Dendritic cell treated with granulocyte-macrophage colony-stimulating factor and Interleukin-4, amounts not matched to agents 40 ng/mL and 50 ng/mL, for 4 days (primary cell): ENCODE measurements around the gene TRAF3IP3.
"Not testable (repeated sequence)": the region's sequence is repeated elsewhere in the genome, so short reads cannot be mapped to it uniquely, and the experiment has no call there.

Experiments used
- H3K27ac Mint-ChIP-seq: one replicate; pipeline ENCODE4 v1.8.0; 2022; ENCODE audit warnings: mild to moderate bottlenecking, mixed read lengths
- H3K27me3 Mint-ChIP-seq: one replicate; pipeline ENCODE4 v1.8.0; 2022; ENCODE audit warnings: mild to moderate bottlenecking, mixed read lengths
- H3K36me3 Mint-ChIP-seq: one replicate; pipeline ENCODE4 v1.8.0; 2022; ENCODE audit warnings: low read depth, mixed read lengths
- H3K4me1 Mint-ChIP-seq: one replicate; pipeline ENCODE4 v1.8.0; 2022; ENCODE audit warnings: low read depth, mixed read lengths
- H3K4me3 Mint-ChIP-seq: one replicate; pipeline ENCODE4 v1.8.0; 2022; ENCODE audit warnings: mild to moderate bottlenecking, moderate library complexity, mixed read lengths
- H3K9me3 Mint-ChIP-seq: one replicate; pipeline ENCODE4 v1.8.0; 2022; ENCODE audit warnings: mixed read lengths
- intact Hi-C: fragments of 100-400 bp; cut with micrococcal nuclease; formaldehyde crosslinking; loops from one replicate; pipeline ENCODE4 v1.15.0; 2022

TRAF3IP3 gene

DNA sequence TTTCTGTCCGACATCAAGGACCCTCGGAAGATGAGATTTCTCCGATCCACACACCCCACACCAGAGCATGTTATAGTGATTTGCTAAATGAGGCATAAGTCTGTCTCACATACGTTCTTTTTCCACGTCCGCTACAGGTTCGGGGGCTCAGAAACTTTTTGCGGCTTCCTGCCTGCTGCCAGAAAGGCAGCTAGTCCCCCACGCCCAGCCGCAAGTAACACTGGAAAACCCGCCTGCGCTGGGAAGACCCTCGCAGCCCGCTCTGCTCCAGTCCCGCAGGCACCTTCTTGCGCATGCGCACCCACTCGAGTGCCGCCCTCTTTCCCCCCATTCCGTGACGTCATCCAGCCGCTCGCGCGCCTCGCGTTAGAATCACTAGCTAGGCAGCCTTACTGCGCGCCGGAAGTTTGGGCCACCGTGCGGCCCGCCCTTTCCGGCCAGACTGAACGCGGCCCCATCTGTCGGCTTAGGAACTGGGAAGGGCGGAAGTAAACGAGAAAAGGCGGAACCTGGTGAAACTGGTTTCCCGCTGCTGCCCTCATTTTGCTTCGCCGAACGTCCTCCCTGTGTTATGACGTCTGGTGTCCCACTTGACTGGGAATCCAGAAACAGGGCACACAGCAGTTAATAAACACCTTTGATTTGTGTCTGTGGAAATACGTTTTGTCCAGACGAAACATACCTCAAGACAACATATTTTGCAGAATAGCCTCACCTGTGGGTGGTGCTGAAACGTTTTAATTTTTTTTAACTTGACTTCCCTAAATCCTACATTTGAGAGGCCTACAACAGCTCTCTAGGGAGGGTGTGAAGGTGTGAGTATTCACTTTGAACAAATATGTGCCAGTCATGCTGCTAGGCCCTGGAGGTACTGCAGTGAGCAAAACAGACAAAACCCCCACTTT, 28.7 kb downstream of the TRAF3IP3 start, which contains the start of gene C1orf74:
TSS of gene C1orf74 (minus strand) at position 295 of the 905 bp plus-strand sequence. CDS start 925 bp downstream, outside the sequence.
- H3K9me3 Mint-ChIP-seq: no peaks in the 10 kb centered on the region
- peaks cover 27% of the 10 kb centered on the region for H3K36me3 Mint-ChIP-seq
- peaks cover 15% of the 10 kb centered on the region for H3K27me3 Mint-ChIP-seq
- peak within 1 kb of the TSS; percentile 96 for H3K27ac Mint-ChIP-seq
- intact Hi-C loops: loop anchor here (1.0 to 2.0 kb wide), 2 partner anchors 14 to 42 kb away; partner anchors contain the start of gene UTP25
- peaks cover 19% of the 10 kb centered on the region for H3K4me1 Mint-ChIP-seq
- H3K4me3 Mint-ChIP-seq: peak within 1 kb of the TSS; percentile 97

DNA sequence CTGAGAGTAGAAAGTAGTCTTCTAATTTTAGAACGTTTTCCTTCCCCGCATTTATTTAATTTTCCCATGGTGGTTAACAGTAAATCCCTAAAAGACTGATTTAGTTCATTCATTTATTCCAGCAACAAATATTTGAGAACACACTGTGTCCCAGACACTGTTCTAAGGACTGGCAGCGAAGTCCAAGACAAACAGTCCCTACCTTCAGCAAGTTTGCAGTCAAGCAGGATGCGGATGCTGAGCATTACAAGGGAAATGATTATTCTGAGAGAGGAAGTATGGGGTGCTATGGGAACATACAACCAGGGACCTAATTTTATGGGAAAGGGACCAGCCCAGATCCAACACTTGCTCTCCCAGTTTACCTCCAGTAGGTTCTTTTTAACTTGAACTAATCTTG, 29.7 kb downstream of the TRAF3IP3 start:
- H3K4me1 Mint-ChIP-seq: peaks cover 19% of the 10 kb centered on the region
- intact Hi-C loops: loop anchor here (2.0 kb wide), 1 partner anchor 41 kb away; the partner anchor contains the start of gene UTP25
- no peak overlapping the region for H3K4me3 Mint-ChIP-seq

DNA sequence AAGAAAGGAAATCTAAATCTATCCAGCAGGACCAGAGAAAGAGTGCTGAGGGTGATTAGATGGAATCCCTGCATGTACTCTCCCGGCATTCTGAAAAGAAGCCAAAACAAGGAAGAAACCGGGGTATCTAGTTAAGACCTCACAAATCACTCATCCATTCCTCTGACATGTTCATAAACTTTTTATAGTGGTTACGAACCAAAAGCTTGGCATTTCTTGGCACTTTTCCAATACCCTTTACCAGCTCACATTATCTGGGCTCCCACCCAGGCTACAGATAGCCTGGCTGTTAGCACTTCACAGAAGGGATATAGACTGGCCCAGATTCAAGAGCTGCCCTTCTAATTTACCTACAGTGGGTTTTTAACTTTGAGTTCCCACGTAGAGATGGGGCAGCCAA, 30.3 kb downstream of the TRAF3IP3 start:
- intact Hi-C loops: no loop called here
- Mint-ChIP-seq H3K27ac (peak overlapping the region; percentile 55), H3K4me1 (peaks cover 19% of the 10 kb centered on the region), H3K27me3 (peaks cover 27% of the 10 kb centered on the region), H3K36me3 (peaks cover 13% of the 10 kb centered on the region), H3K9me3 (no peaks in the 10 kb centered on the region), H3K4me3 (no peak overlapping the region)

More for the DNA sequence above, 29.7 kb downstream of the TRAF3IP3 start:
- peak overlapping the region; percentile 96 for H3K27ac Mint-ChIP-seq
- no peaks in the 10 kb centered on the region for H3K9me3 Mint-ChIP-seq
- peaks cover 21% of the 10 kb centered on the region for H3K27me3 Mint-ChIP-seq
- peaks cover 16% of the 10 kb centered on the region for H3K36me3 Mint-ChIP-seq

DNA sequence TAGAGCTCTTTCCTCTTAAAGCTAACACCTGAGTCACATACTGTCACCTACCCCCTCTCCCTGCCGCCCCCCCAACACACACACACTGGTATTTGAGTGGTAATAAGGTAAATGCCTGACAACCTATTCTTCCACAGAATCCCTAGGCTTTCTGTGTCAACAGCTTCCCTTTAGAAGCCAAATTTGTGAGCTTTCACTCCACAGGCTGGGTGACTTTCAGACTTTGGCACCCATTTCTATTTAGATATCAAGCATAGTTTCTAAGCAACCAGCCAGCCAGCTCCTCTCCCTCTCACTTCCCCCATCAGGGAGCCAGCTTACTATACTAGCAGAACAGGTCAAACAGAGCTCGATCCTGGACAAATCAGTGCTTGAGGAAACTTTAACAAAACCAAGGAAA, 31.7 kb downstream of the TRAF3IP3 start:
- peaks cover 19% of the 10 kb centered on the region for H3K4me1 Mint-ChIP-seq
- H3K9me3 Mint-ChIP-seq: no peaks in the 10 kb centered on the region
- peaks cover 37% of the 10 kb centered on the region for H3K27me3 Mint-ChIP-seq
- H3K4me3 Mint-ChIP-seq: no peak overlapping the region
- peaks cover 7% of the 10 kb centered on the region for H3K36me3 Mint-ChIP-seq
- H3K27ac Mint-ChIP-seq: no peak overlapping the region
- intact Hi-C loops: no loop called here

DNA sequence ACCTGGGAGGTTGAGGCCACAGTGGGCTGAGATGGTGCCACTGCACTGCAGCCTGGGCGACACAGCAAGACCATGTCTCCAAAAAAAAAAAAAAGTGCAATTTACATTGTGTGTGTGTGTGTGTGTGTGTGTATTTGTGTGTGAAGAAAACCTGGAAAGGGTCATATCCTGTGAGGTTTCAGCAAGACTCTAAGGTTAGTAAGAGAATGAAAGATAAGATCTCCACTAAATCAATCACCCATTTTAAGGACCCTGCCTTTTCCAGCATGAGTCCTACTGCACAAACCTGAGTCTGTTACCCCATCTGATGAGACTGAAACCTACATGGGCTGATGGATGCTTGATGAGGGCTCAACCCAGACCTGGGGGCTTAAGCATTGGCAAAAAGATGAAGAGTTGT, 33.4 kb downstream of the TRAF3IP3 start:
- H3K36me3 Mint-ChIP-seq: peaks cover 4% of the 10 kb centered on the region
- no peak overlapping the region for H3K27ac Mint-ChIP-seq
- no peaks in the 10 kb centered on the region for H3K9me3 Mint-ChIP-seq
- H3K4me3 Mint-ChIP-seq: no peak overlapping the region
- peaks cover 7% of the 10 kb centered on the region for H3K4me1 Mint-ChIP-seq
- H3K27me3 Mint-ChIP-seq: peaks cover 46% of the 10 kb centered on the region
- intact Hi-C loops: no loop called here

DNA sequence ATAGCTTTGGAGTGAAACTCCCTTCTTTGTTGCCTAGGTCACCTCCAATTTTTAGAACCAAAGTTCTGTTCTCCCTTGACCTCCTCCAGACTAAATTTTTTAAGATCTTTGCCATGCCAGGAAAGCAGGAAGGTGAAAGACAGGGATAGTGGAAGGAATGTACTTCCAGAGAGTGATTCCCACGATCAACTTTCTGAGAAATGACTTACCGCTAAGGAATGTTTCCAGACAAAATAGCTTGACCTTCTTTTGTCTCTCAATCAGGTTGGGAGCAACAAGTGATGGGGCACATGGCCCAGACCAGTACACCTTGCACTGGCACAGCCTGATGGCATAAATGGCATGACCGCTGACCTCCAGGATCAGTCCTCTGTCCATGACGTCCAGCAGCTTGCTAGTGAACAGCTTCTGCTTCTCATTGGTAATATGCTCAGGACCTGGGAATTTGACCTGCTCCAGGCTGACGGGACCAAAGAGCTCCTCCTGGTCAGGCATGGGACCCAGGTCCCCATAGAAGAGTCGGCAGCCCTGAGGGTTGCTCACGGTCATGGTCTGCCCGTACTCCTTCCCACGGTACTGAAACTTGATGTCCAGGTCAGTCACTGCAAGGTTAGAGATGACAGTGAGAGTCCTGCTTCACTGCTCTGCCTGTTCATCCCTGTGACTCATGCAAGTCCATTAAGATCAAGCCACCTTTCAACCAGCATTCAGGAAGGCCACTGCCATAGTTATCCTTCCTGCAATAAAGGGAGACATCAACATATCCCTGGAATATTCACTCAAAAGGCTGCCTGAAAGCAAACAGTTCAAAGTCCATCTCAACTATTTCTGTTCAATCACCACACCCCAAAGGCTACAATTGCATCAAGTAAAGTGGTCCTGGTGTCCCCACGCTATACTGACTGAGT, 34.7 kb downstream of the TRAF3IP3 start:
- Mint-ChIP-seq H3K4me3 (no peak overlapping the region), H3K27ac (no peak overlapping the region), H3K27me3 (peaks cover 52% of the 10 kb centered on the region), H3K4me1 (no peaks in the 10 kb centered on the region), H3K36me3 (no peaks in the 10 kb centered on the region), H3K9me3 (no peaks in the 10 kb centered on the region)
- intact Hi-C loops: no loop called here

DNA sequence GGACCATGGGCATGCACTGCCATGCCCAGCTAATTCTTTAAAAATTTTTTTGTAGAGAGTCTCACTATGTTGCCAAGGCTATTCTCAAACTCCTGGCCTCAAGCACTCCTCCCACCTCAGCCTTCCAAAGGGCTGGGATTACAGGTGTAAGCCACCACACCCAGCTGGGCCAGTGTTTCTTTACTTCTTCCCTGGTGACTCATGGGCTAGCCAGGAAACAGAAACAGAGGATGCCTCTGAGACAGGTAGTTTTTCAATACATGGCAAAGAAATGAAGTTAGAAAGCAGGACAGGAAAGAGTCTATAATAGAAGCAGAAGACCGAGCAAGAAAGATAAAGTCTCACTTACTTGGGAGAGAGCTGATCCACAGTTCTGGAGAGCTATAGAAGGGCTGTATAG, 36.1 kb downstream of the TRAF3IP3 start:
- Mint-ChIP-seq H3K36me3 (no peaks in the 10 kb centered on the region), H3K27ac (no peak overlapping the region), H3K9me3 (no peaks in the 10 kb centered on the region), H3K27me3 (peaks cover 52% of the 10 kb centered on the region), H3K4me1 (no peaks in the 10 kb centered on the region), H3K4me3 (no peak overlapping the region)
- intact Hi-C loops: no loop called here

DNA sequence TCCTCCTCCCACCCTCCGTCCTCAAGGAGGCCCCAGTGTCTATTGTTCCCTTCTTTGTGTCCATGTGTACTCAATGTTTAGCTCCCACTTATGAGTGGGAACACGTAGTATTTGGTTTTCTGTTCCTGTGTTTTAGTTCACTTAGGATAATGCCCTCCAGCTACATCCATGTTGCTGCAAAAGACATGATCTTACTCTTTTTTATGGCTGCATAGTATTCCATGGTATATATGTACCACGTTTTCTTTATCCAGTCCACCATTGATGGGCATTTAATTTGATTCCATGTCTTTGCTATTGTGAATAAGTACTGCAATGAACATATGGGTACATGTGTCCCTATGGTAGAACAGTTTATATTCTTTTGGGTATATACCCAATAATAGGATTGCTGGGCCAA, 37.9 kb downstream of the TRAF3IP3 start:
- H3K36me3 Mint-ChIP-seq, H3K4me3 Mint-ChIP-seq, intact Hi-C loops, H3K27ac Mint-ChIP-seq, H3K9me3 Mint-ChIP-seq: not testable (repeated sequence)
- Mint-ChIP-seq H3K27me3 (peaks cover 47% of the 10 kb centered on the region), H3K4me1 (peaks cover 10% of the 10 kb centered on the region)

DNA sequence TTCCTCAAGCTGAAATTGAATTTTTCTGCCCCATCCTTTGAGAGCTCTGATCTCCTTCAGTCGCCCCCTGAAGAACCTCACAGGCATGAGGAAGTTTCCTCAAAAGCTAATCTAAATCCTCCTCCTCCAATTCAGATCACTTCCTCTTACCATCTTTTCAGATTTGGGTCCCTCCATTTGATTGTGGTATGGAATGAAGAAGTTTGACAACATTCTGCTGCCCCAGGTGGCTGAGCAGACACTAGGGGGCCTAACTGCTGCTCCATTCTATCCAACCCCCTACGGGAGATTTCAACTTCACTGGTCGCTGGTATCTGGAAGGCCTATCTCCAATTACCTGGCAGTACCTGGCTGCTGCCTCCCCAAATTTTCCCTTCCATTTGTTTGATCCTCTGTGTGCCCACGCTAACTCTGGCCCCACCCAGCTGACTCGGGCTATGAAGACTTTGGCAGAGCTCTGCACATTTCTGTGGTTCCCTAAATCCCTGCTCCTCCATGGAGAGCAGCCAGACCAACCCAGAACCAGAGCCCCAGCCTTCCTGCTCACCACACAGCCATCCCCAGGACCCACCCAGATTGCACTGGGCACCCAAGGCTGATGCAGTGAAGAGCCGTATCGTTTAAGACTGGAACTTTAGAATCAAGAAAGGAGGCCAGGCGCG, 42.3 kb downstream of the TRAF3IP3 start:
- Mint-ChIP-seq H3K27me3 (peaks cover 36% of the 10 kb centered on the region), H3K4me3 (no peak overlapping the region), H3K27ac (peak overlapping the region; percentile 1), H3K36me3 (no peaks in the 10 kb centered on the region), H3K9me3 (no peaks in the 10 kb centered on the region), H3K4me1 (peaks cover 10% of the 10 kb centered on the region)
- intact Hi-C loops: no loop called here

DNA sequence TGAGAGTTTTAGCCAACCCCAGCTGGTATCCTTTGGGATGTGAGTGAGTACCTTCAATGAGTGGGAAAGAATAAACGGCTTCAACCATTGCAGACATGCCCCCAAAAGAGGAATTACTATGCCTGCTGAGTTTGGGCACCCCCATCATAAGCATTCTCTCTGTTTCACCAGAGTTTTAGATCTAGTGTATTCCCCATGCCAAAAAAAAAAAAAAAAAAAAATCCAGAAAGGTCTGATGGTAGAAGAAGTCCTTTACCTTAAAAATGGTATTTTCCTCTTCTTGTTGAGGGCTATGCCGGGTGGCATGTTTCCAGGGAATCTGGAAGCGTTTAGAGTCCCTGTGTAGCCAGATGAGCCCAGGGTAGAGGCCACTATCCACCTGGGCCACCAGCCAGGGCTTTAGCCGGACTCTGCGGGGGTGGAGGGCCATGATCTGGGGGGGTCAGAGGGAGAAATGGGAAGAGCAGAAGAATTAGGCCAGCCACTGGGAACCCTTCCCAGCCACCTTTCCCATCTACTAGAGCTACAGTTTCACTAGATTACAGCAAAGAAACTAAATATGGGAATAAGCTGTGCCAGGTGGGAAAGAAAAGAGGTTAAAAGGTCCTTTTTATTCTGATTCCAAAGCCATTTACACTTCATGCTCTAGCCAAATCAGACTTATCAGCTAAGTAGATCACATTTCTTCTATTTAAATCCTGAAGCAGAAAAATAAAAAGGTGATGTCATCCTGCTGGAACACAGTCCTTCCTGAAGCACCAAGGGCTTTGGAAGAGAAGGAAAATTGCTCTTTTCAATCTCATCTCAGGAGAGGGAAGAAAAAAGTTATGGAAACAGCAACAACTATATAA, 45.4 kb downstream of the TRAF3IP3 start:
- Mint-ChIP-seq H3K4me1 (peaks cover 20% of the 10 kb centered on the region), H3K9me3 (no peaks in the 10 kb centered on the region), H3K4me3 (no peak overlapping the region), H3K27me3 (peaks cover 44% of the 10 kb centered on the region), H3K27ac (no peak overlapping the region), H3K36me3 (no peaks in the 10 kb centered on the region)
- intact Hi-C loops: no loop called here

DNA sequence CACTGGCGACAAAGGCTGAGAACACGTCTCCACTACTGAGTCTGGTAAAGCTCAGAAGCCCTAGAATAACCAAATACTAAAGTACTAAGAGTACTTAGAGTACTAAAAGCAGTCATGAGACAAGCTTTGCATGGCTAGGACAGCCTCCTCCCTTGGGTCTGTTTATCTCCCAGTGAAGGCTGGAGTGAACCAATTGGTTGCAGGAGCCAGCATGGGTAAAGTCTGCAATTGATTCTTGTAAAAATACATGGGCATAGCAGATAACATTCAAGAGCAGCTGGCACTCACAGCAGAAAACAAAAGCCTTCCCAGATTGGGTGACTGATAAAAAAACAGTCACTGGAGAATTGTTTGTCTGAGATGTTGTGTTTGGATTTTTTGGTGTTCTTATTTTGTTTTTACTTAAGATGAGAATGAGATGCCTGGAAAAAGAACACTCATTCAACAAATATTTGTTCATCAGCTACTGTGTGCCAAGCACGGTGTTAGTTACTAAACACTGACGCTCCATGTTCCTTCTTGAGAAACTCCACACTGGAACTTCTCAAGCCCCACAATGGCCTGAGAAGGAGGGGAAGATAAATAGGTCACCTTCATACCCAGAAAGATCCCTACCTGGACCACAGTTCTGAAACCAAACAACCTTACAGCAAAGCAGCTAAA, 46.4 kb downstream of the TRAF3IP3 start:
- Mint-ChIP-seq H3K4me3 (no peak overlapping the region), H3K9me3 (no peaks in the 10 kb centered on the region), H3K27me3 (peaks cover 43% of the 10 kb centered on the region), H3K4me1 (peaks cover 26% of the 10 kb centered on the region), H3K27ac (no peak overlapping the region), H3K36me3 (no peaks in the 10 kb centered on the region)
- intact Hi-C loops: no loop called here

DNA sequence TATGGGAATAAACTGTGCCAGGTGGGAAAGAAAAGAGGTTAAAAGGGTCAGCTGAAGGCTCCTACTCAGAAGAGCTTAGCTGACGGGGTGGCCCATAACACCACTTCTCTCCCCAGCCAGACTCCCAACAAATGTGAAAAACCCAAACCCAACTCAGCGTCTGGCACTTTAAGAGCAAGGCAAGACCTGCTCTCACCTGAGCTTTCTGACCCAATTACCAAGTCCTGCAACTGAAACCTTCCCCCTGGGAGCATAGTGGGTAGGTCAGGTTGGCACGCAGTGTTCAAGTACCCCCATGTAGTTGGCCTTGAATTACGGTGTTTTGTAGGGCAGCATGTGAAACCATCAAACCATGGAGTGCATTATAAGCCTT, 46.9 kb downstream of the TRAF3IP3 start:
- Mint-ChIP-seq H3K9me3 (no peaks in the 10 kb centered on the region), H3K27ac (no peak overlapping the region), H3K4me1 (peaks cover 23% of the 10 kb centered on the region), H3K36me3 (no peaks in the 10 kb centered on the region), H3K27me3 (peaks cover 43% of the 10 kb centered on the region), H3K4me3 (no peak overlapping the region)
- intact Hi-C loops: no loop called here
